Activated CD4-positive, alpha-beta T cell treated with anti-CD3 and anti-CD28 coated beads, Interleukin-10, Interleukin-2, amounts not matched to agents 100 ng/mL and 50 ng/mL, durations not matched to agents 16 hours and 8 hours (primary cell): ENCODE measurements around the gene IGLL5.
"Not testable (repeated sequence)": the region's sequence is repeated elsewhere in the genome, so short reads cannot be mapped to it uniquely, and the experiment has no call there.

Experiments
- DNase-seq: peaks from one replicate; pipeline ENCODE4 v3.0.0-alpha.2; 2020

Gene IGLL5

DNA sequence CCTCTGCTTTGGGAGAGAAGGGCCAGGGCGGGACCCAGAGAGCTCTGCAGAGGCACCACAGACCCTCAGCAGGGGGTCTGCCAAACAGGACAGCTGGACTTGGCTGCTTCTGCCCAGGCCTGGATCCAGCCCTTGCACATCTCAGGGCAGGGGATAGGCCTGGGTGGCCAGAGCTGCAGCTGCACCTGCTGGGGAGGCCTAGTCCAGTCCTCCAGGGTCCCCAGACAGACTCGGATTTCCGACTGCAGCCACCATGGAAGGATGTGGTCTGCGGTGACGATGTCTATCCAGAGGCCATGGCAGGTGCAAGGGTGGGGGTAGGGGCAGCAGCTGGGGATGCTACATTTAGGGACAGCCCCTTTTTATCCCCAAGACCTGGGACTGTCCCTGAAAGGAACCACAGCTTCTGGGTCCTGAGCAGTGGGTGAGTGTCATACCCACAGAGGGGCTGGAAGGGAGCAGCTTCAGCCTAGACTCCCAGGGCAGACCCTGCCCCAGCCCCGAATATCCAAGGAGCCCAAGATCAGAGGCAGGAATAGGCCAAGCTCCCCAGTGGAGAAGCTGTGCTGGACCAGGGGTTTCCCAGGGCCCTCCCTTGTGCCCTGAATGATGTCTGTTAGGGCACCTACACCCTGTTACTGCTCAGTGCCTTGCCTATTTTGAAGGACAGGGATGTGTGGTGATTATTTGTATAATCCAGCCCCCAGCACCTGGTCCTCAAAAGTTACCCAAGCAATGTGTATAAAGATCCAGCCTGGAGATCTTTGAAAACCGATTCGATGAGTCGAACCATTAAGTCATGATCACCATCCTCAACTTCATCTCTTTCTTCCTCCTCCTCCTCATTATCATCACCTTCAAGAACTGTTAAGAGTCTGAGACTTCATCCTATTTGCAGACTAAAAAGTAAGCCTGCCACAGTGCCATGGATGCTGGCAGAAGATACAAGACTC is 2.5 kb upstream of the IGLL5 start:
- peak; percentile 70 for DNase-seq

GRCh38 chr22:22886546-22886945 is 1.1 kb upstream of the IGLL5 start:
- DNase-seq, result no peak

- no peak for DNase-seq
Measured at GRCh38 chr22:22888571-22889353, 1.1 kb downstream of the IGLL5 start.

GRCh38 chr22:22890085-22890484 is 2.5 kb downstream of the IGLL5 start:
- no peak for DNase-seq

GRCh38 chr22:22891139-22891621 is 3.6 kb downstream of the IGLL5 start:
- no peak for DNase-seq

GRCh38 chr22:22892096-22893052 is 4.8 kb downstream of the IGLL5 start:
- no peak for DNase-seq

GRCh38 chr22:22893077-22893805 is 5.6 kb downstream of the IGLL5 start:
- DNase-seq, result no peak

DNA sequence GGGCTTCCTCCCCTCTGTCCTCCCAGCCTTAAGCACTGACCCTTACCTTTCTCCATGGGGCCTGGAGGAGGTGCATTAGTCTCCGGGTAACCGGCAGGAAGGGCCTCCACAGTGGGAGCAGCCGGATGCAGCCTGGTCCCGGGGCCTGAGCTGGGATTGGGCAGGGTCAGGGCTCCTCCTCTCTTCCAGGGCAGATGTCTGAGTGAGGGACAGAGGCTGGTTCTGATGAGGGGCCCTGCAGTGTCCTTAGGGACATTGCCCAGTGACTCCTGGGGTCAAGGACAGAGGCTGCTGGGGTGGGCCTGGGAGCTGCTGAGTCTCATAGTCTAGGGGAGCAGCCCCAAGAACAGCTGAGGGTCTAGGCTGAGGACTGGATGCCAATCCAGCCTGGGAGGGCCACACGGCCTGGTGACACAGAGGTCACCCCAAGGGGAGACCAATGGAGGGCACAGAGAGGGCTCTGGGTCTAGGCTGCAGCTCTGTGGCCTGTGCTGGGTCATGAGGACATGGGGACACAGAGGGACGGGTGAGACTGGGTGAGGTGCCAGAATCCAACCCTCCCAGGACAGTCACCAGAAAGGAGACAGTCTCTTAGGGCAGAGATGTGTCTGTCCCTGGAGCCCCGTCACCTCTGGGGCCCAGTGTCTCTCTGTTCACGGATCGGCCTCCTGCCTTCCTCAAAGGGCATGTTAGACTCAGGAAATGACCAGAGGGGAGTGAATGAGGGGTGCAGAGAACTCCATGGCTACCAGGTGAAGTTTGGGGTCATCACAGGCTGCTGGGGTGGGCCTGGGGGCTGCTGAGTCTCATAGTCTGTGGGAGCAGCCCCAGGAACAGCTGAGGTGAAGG is 6.5 kb downstream of the IGLL5 start:
- DNase-seq, result no peak

- DNase-seq, result no peak
Measured at GRCh38 chr22:22894740-22895731, 7.4 kb downstream of the IGLL5 start.

GRCh38 chr22:22895776-22896445 is 8.3 kb downstream of the IGLL5 start:
- DNase-seq, result no peak

DNA sequence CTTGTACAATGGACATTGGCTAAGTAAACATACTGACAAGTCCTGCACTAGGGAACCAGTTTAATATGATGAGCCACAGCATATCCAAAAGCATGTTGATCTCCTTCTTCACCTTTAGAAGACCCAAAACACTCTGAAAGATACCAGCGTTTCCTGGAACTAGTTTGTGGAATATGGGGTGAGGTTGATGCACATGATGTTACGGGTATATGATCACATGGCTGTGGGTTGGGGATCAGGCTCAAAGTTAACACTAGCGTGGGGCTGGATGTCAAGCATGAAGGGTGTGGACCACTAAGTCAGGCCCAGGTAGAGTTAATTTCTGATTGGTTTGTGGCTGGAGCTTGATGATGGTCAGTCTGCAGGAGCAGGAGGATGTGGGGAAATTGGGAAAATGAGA is 9.0 kb downstream of the IGLL5 start:
- DNase-seq, result no peak

- DNase-seq, result no peak
Measured at GRCh38 chr22:22897091-22897490, 9.5 kb downstream of the IGLL5 start.

DNA sequence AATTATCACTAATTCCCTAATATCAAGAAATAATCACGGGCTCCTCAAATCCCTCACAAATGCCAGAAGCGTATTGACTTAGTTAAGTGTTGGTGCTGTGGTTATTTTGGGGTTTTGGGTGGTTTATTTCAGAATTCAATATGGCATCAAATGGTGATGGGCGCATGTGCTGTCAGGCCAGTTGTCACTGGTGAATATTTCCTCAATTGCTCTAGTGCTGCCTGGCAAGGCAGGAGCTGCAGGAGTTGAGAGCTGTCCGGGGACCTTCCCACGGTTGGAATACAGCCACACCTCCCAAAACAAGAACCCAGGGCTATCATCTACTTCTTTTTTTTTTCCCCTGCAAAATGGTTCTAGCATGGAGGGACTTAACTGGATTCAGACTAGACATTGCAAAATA is 10.3 kb downstream of the IGLL5 start:
- DNase-seq, result no peak

GRCh38 chr22:22898411-22898950 is 10.9 kb downstream of the IGLL5 start:
- not testable (repeated sequence) for DNase-seq

- DNase-seq, result not testable (repeated sequence)
Measured at GRCh38 chr22:22899342-22900080, 11.9 kb downstream of the IGLL5 start.

DNA sequence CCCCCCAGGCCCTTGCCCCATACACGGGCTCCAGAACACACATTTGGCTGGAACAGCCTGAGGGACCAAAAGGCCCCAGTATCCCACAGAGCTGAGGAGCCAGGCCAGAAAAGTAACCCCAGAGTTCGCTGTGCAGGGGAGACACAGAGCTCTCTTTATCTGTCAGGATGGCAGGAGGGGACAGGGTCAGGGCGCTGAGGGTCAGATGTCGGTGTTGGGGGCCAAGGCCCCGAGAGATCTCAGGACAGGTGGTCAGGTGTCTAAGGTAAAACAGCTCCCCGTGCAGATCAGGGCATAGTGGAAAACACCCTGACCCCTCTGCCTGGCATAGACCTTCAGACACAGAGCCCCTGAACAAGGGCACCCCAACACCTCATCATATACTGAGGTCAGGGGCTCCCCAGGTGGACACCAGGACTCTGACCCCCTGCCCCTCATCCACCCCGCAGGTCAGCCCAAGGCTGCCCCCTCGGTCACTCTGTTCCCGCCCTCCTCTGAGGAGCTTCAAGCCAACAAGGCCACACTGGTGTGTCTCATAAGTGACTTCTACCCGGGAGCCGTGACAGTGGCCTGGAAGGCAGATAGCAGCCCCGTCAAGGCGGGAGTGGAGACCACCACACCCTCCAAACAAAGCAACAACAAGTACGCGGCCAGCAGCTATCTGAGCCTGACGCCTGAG is 13.1 kb downstream of the IGLL5 start:
- DNase-seq, result not testable (repeated sequence)

DNA sequence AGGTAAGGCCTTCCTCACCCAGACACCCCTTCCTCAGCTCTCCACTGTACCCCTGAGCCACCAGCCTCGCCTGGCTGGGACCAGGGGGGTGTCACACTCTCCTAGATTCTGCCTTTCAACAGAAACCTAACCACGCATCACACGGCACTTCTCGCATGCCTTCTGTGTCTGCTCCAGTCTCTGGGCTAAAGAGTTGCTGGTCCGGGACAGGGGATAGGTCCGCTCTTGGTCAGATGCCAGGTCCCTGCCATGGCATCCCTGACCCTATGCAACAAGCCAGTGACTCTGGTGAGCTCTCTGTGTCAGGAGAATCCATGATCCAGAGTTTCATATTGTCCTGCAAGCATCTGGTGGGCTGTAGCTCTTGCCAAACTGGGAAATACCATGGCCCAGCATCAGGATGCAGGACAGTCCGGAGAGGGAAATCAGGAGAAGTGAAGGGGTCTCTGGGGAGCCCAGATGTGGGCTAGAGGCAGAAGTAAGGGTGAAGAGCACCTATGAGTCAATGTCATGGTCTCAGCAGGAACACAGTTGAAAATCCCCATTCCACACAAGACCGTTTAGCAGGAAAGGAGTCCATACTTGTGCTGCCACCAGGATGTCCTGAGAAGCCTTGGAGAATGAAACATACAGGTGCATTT is 14.1 kb downstream of the IGLL5 start:
- DNase-seq, result no peak
